SH-SY5Y (cell line): ENCODE measurements around the gene CLN3.

Source experiments
- GATA2 ChIP-seq: IDR thresholded peaks from 2 replicates; pipeline ENCODE4 v1.6.1; 2011; ENCODE audit warnings: mild to moderate bottlenecking, low read depth, low read length
- GATA3 ChIP-seq: IDR thresholded peaks from 2 replicates; pipeline ENCODE4 v1.6.1; 2011; ENCODE audit warnings: low read depth, mild to moderate bottlenecking, low read length, moderate library complexity

The CLN3 gene

DNA sequence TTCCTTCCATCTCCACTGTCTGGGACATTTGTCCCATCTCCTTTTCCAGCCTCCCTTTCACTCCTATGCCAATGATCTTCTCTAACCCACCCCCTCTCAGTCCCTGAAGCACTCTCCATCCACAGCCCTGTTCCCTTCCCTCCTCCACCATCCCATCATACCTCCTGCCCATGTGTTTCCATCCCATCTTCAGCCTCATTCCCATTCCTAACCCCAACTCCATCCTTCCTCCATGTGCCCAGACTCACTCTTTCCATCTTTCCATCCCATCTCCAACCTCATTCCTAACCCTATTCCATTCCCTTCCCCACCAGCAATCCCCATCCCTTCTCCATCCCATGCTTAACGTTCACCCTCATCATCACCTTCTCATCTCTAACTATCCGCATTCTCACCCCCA lies 10.4 kb upstream of the CLN3 start:
- TF ChIP-seq GATA2 (no peak), GATA3 (no peak)

DNA sequence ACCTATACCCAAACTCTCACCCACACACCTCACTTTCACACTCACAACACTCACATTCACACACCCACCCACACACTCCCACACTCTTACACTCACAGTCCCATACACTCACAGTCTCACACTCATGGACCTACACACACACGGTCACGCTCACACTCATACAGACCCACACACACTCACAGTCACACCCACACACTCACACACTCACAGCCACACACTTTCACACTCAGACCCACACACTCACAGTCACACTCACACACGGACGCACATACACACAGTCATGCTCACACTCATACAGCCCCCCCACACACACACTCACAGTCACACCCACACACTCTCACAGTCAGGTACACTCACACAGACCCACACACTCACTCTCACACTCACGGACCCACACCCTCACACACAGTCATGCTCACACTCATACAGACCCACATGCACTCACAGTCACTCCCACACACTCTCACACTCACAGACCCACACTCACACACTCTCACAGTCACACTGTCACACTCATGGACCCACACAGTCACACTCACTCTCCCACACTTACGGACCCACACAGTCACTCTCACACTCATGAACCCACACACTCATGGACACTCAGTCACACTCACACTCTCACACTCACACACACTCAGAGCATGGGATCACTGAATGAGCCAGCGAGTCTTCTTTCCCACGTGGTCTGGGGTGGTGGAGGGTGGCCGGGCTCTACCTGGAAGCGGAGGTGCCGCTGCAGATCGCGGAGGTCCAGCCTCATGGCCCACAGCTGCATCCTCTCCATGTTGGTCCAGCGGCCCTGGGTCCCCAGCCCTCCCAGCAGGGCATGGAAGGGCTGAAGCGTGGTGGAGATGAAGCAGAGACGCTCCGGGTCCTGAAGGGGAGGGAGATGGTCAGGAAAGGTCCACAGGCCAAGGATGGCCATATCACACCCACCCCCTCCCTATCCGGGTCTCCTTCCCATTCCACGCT lies 9.7 kb upstream of the CLN3 start:
- no peak for TF ChIP-seq GATA2
- TF ChIP-seq GATA3, result no peak

DNA sequence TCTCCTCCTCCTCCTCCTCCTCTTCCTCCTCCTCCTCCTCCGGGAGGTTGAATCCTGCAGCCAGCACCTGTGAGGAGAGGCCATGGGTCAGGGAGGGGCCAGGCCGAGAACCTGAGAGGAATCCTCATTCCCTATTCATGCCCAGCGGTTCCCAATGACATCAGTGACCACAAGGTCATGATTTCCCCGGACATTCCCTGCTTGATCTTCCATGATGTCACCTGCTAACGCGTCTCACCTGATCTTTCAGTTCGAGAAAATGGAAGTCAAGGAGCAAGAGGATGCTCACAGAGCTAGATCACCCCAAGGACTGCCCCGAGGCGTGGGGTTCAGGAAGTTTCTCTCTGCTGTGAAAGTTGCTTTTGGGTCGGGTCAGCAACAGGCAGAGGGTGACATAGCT lies 8.0 kb upstream of the CLN3 start:
- no peak for TF ChIP-seq GATA2

GRCh38 chr16:28498666-28499381 lies 7.0 kb upstream of the CLN3 start:
- no peak for TF ChIP-seq GATA3
- no peak for TF ChIP-seq GATA2

- TF ChIP-seq GATA3, result no peak
Measured at GRCh38 chr16:28497861-28498599, 6.2 kb upstream of the CLN3 start.

- TF ChIP-seq GATA3, result no peak
- no peak for TF ChIP-seq GATA2
Measured at GRCh38 chr16:28497386-28497785, 5.5 kb upstream of the CLN3 start.

DNA sequence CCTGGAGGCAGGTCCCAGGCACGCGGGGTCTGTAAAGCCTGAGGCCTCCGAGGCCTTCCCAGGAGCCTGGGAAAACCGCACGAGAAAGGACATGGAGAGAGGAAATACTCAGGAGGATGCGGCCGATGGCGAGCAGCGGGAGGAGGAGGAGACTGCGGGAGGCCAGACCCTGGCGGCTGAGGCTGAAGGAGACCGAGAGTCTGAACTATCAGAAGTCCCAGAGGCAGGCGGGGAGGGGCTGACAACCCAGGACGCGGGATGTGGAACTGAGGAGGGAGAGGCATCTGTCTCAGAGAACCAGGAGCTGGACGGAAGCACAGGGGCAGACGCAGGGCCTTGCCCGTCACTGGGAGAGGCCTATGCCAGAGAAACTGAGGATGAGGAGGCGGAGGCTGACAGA lies 5.0 kb upstream of the CLN3 start:
- no peak for TF ChIP-seq GATA2
- TF ChIP-seq GATA3, result no peak

- TF ChIP-seq GATA2 (no peak), GATA3 (no peak)
Measured at GRCh38 chr16:28495795-28496749, 4.2 kb upstream of the CLN3 start.

DNA sequence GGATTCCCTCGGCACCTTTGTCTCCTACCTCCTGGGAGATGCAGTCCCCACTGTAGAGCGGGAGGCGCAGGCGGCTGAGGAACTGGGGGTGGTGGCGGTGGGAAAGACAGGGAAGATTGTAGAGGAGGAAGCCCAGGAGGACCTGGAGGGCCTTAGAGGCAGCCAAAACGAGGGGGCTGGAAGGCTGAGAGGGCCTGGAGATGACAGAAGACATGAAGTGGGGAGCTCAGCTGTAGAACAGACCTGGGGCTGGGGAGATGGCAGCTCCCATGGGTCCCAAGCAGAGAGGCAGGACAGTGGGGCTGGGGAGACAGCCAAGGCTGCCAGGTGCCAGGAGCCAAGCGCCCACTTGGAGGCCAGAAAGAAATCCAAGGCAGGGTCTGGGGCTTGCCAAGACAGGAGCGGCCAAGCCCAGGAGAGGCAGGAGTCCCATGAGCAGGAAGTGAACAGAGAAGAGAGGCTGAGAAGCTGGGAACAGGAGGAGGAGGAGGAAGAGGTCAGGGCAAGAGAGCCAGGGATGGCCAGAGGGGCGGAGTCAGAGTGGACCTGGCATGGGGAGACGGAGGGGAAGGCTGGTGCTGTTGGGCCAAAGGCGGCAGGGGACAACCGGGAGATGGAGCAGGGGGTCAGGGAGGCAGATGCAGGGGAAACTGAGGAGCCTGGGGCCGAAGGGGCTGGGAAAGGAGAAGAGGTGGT lies 3.4 kb upstream of the CLN3 start:
- TF ChIP-seq GATA3, result no peak
- no peak for TF ChIP-seq GATA2

DNA sequence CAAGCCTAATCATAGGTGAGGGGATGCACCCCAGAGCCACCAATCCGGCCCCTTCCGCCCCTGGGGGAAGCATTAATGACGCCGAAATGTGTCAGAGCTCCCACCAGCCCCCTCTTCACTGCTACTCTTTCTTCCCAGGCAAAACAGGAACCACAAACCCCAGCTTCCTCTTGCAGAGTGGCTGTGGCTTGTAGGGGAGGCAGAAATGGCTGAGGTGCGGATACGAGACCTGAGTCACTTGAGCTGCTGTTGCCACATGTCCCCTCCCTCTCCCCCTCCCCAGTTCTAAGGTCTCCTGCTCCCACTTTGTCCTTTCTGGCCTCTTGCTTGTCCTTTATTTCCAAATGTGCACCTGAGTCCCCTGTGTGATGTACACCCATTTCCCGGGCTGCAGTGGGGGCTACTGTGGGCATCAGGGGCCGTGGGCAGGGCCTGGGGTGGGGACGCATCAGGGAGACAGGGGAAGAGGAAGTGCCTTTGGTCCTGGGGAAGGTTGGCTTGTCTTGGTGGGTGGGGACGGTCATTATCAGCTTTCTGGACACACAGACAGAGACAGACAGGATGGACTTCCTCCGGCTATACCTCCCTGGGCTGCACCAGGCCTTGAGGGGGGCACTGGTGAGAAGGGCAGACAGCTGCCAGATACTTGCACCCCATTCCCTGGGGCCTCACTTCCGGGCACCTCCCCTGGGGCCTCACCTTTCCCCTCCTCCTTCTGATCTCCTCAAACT lies 2.4 kb upstream of the CLN3 start, which contains the start of gene APOBR:
Gene APOBR, plus strand, starts transcription at position 523 of the 731 bp plus-strand sequence. Its CDS starts 39 bp downstream, at position 562.
- no peak for TF ChIP-seq GATA3
- no peak for TF ChIP-seq GATA2

- TF ChIP-seq GATA2 (no peak), GATA3 (no peak)
Measured at GRCh38 chr16:28492511-28492910, 637 bp upstream of the CLN3 start.

DNA sequence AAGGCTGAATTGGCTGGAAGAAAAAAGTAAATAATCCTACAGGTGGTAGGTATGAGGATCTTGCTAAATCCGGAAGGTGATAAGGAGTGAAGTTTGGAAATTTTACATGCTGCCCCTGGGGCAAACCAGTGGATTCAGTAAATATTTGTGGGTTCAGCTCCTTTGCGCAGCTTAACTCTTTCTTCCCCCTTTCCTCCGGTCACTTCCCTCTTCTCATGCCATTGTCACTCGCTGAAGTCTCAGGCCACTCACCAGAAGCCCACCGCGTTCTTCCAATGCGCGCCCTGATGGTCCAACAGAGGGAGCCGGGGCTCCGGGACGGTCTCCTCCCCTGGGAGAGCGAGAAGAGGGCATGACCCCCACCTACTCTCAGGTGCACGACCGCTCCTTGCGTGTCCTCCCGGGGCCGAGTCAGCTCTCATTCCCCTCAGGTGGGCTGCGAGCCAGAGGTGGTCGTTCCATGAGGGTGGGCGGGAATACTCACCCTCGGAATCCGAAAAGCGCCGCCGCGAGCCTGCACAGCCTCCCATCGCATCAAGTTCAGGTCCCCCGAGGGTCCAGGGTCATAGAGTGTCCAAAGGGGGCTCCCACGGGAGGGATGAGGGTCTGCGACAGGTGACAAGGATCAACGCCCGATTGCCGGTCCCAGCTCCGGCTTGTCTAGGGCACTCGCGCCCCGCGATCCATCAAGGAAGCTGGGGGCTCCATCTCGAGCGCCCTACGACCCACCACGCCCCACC lies 474 bp downstream of the CLN3 start:
- TF ChIP-seq GATA2 (no peak), GATA3 (no peak)
